Adrenal gland (tissue), 5 donors: ENCODE results near the gene UVRAG.

ENCODE experiments used
- CTCF ChIP-seq, 6 experiments: fragments of 450-650 bp in 4 of 6; fragments of 200-600 bp in 2 of 6; sonication (generic) in 1 of 6; IDR thresholded peaks; 1 replicate in 5 of 6; 2 replicates in 1 of 6; pipeline versions ENCODE4 v1.5.1 to v1.8.0; 2016 to 2021; ENCODE audit warnings: antibody characterized with exemption in 6 of 6, mild to moderate bottlenecking in 2 of 6, moderate library complexity in 1 of 6
- POLR2A ChIP-seq, 2 donors: fragments of 450-650 bp; IDR thresholded peaks; one replicate each; pipeline ENCODE4 v1.6.1; 2017; ENCODE audit warnings: antibody characterized with exemption in 2 of 2, mild to moderate bottlenecking in 2 of 2, moderate library complexity in 1 of 2
- donor health status: DM: no; HTN: no; CAD: no.

GRCh38 chr11:75867778-75868374 is 52.9 kb downstream of the UVRAG start:
- peak; percentile 81 to 90 (median 83) for TF ChIP-seq CTCF (IDR thresholded peaks at IDR 0.05)
- no peak for TF ChIP-seq POLR2A (IDR thresholded peaks at IDR 0.05)
